KMS-11 (cell line): ENCODE measurements around the gene CAPN6.

Source experiments
- H2AFZ ChIP-seq: fragments of 200-600 bp; sonication (generic); 2 replicates; pipeline ENCODE4 v1.6.1; 2016; ENCODE audit warnings: antibody characterized with exemption, mixed run types, low read depth
- H3K27ac ChIP-seq: fragments of 200-600 bp; sonication (generic); 2 replicates; pipeline ENCODE4 v1.6.1; 2016; ENCODE audit warnings: mild to moderate bottlenecking, mixed run types
- H3K27me3 ChIP-seq: fragments of 200-600 bp; sonication (generic); 2 replicates; pipeline ENCODE4 v1.6.1; 2017; ENCODE audit warnings: mild to moderate bottlenecking, low read depth, mixed run types, moderate library complexity; ENCODE audit not compliant: insufficient read depth
- H3K36me3 ChIP-seq: fragments of 200-600 bp; sonication (generic); 2 replicates; pipeline ENCODE4 v1.6.1; 2017; ENCODE audit warnings: mild to moderate bottlenecking, mixed run types; ENCODE audit not compliant: insufficient read depth
- H3K4me1 ChIP-seq: fragments of 200-600 bp; sonication (generic); 2 replicates; pipeline ENCODE4 v1.6.1; 2016; ENCODE audit warnings: mild to moderate bottlenecking, low read depth, mixed run types; ENCODE audit not compliant: poor library complexity, severe bottlenecking
- H3K4me2 ChIP-seq: fragments of 200-600 bp; sonication (generic); 2 replicates; pipeline ENCODE4 v1.7.0; 2016; ENCODE audit warnings: mild to moderate bottlenecking, mixed run types
- H3K4me3 ChIP-seq: fragments of 200-600 bp; sonication (generic); IDR thresholded peaks from 2 replicates; pipeline ENCODE4 v1.6.1; 2017; ENCODE audit warnings: low read depth, low read length, mixed read lengths; ENCODE audit not compliant: insufficient read depth
- H3K79me2 ChIP-seq: fragments of 200-600 bp; sonication (generic); 2 replicates; pipeline ENCODE4 v1.6.1; 2016; ENCODE audit warnings: low read depth, mixed run types; ENCODE audit not compliant: insufficient read depth
- H3K9ac ChIP-seq: fragments of 200-600 bp; sonication (generic); 2 replicates; pipeline ENCODE4 v1.6.1; 2016; ENCODE audit warnings: mild to moderate bottlenecking, mixed run types
- H4K20me1 ChIP-seq: fragments of 200-600 bp; sonication (generic); 2 replicates; pipeline ENCODE4 v1.6.1; 2016; ENCODE audit warnings: mild to moderate bottlenecking, mixed run types; ENCODE audit not compliant: insufficient read depth
- CTCF ChIP-seq: fragments of 200-600 bp; sonication (generic); conservative IDR thresholded peaks from 2 replicates; pipeline ENCODE4 v1.6.1; 2017; ENCODE audit warnings: low read depth, mild to moderate bottlenecking, antibody characterized with exemption, low read length, moderate library complexity, mixed read lengths

Gene CAPN6

GRCh38 chrX:111283446-111283845, 13.2 kb upstream of the CAPN6 start:
- Histone ChIP-seq H3K79me2 (no peaks in the 10 kb centered on the region), H3K36me3 (no peaks in the 10 kb centered on the region), H3K27me3 (no peaks in the 10 kb centered on the region), H3K9ac (no peak overlapping the region), H4K20me1 (no peaks in the 10 kb centered on the region), H3K4me1 (no peaks in the 10 kb centered on the region), H3K4me2 (no peak overlapping the region), H2AFZ (no peak overlapping the region), H3K27ac (no peak overlapping the region), H3K4me3 (no peak overlapping the region)
- TF ChIP-seq CTCF, result no peak

- no peaks in the 10 kb centered on the region for H3K27me3 ChIP-seq
- no peak overlapping the region for H3K4me2 ChIP-seq
- H4K20me1 ChIP-seq, result no peaks in the 10 kb centered on the region
- no peak overlapping the region for H3K27ac ChIP-seq
- no peak overlapping the region for H3K9ac ChIP-seq
- no peak for TF ChIP-seq CTCF
- no peak overlapping the region for H3K4me3 ChIP-seq
- H3K36me3 ChIP-seq, result no peaks in the 10 kb centered on the region
- no peak overlapping the region for H2AFZ ChIP-seq
- H3K4me1 ChIP-seq, result no peaks in the 10 kb centered on the region
- no peaks in the 10 kb centered on the region for H3K79me2 ChIP-seq
Observed at GRCh38 chrX:111282991-111283390, 12.7 kb upstream of the CAPN6 start.

- Histone ChIP-seq H3K4me3 (no peak overlapping the region), H4K20me1 (no peaks in the 10 kb centered on the region), H3K79me2 (no peaks in the 10 kb centered on the region), H3K36me3 (no peaks in the 10 kb centered on the region), H3K27me3 (no peaks in the 10 kb centered on the region), H3K4me2 (no peak overlapping the region), H2AFZ (no peak overlapping the region), H3K27ac (no peak overlapping the region), H3K4me1 (no peaks in the 10 kb centered on the region), H3K9ac (no peak overlapping the region)
- no peak for TF ChIP-seq CTCF
Observed at GRCh38 chrX:111282139-111282538, 11.9 kb upstream of the CAPN6 start.

GRCh38 chrX:111268506-111268905, 1.8 kb downstream of the CAPN6 start:
- H3K4me1 ChIP-seq, result no peaks in the 10 kb centered on the region
- no peaks in the 10 kb centered on the region for H3K79me2 ChIP-seq
- H3K4me2 ChIP-seq, result no peak overlapping the region
- no peak overlapping the region for H3K27ac ChIP-seq
- no peak for TF ChIP-seq CTCF
- H3K27me3 ChIP-seq, result no peaks in the 10 kb centered on the region
- H3K9ac ChIP-seq, result no peak overlapping the region
- H3K36me3 ChIP-seq, result no peaks in the 10 kb centered on the region
- no peak overlapping the region for H3K4me3 ChIP-seq
- H2AFZ ChIP-seq, result no peak overlapping the region
- no peaks in the 10 kb centered on the region for H4K20me1 ChIP-seq

- no peak overlapping the region for H3K27ac ChIP-seq
- no peaks in the 10 kb centered on the region for H3K27me3 ChIP-seq
- H3K4me1 ChIP-seq, result no peaks in the 10 kb centered on the region
- no peak for TF ChIP-seq CTCF
- H4K20me1 ChIP-seq, result no peaks in the 10 kb centered on the region
- no peak overlapping the region for H3K9ac ChIP-seq
- H3K79me2 ChIP-seq, result no peaks in the 10 kb centered on the region
- H3K36me3 ChIP-seq, result no peaks in the 10 kb centered on the region
- H2AFZ ChIP-seq, result no peak overlapping the region
- H3K4me2 ChIP-seq, result no peak overlapping the region
- no peak overlapping the region for H3K4me3 ChIP-seq
Observed at GRCh38 chrX:111265486-111265885, 4.8 kb downstream of the CAPN6 start.
